M059J (cell line): ENCODE data around the gene FYCO1. TPM values are rescaled to one million over a fixed set of nuclear protein-coding genes. Genes with fewer than 3 reads are reported as not detected.
"Not testable (repeated sequence)": the region's sequence is repeated elsewhere in the genome, so short reads cannot be mapped to it uniquely, and the experiment has no call there.

Experiments used
- DNase-seq: peaks from one replicate; pipeline ENCODE4 v3.0.0-alpha.2; 2012; ENCODE audit warnings: low read depth
- total RNA-seq: library from RNA; depleted of rRNA; stranded (reverse); fragments of >200 nt; shearing (Covaris generic); gene quantifications from 2 replicates; pipeline ENCODE4 v1.2.3, GENCODE V29; 2014; rRNA removed

FYCO1 gene
- 3.8 and 7.8 TPM in 2 replicates for total RNA-seq

- DNase-seq, result peak; percentile 81
Measured at GRCh38 chr3:45995236-45996192, at the start of gene FYCO1. Gene FYCO1 (minus strand): TSS chr3:45995824. CDS start chr3:45984910, 10,914 bp downstream.

GRCh38 chr3:46038916-46039315 is 43.3 kb upstream of the FYCO1 start:
- no peak for DNase-seq

GRCh38 chr3:46038071-46038470 is 42.4 kb upstream of the FYCO1 start:
- not testable (repeated sequence) for DNase-seq

- DNase-seq, result no peak
Measured at GRCh38 chr3:46036191-46036590, 40.6 kb upstream of the FYCO1 start.

GRCh38 chr3:46031747-46032146 is 36.1 kb upstream of the FYCO1 start:
- DNase-seq, result no peak

GRCh38 chr3:46031269-46031668 is 35.6 kb upstream of the FYCO1 start:
- no peak for DNase-seq

GRCh38 chr3:46030626-46031025 is 35.0 kb upstream of the FYCO1 start:
- no peak for DNase-seq

- DNase-seq, result no peak
Measured at GRCh38 chr3:46029953-46030543, 34.4 kb upstream of the FYCO1 start.

- DNase-seq, result peak; percentile 18
Measured at GRCh38 chr3:46027736-46028397, 32.2 kb upstream of the FYCO1 start.

GRCh38 chr3:46027021-46027705 is 31.5 kb upstream of the FYCO1 start, which contains the start of gene XCR1:
Gene XCR1 (minus strand): TSS chr3:46027483. CDS start chr3:46021947, 5,536 bp downstream.
- no peak for DNase-seq

- no peak for DNase-seq
Measured at GRCh38 chr3:46025139-46025538, 29.5 kb upstream of the FYCO1 start.

- no peak for DNase-seq
Measured at GRCh38 chr3:46024131-46024530, 28.5 kb upstream of the FYCO1 start.

GRCh38 chr3:46022909-46023785 is 27.5 kb upstream of the FYCO1 start:
- no peak for DNase-seq

GRCh38 chr3:46021516-46021915 is 25.9 kb upstream of the FYCO1 start:
- DNase-seq, result no peak

GRCh38 chr3:46020766-46021510 is 25.3 kb upstream of the FYCO1 start:
- no peak for DNase-seq

- DNase-seq, result peak; percentile 38
Measured at GRCh38 chr3:46019707-46020106, 24.1 kb upstream of the FYCO1 start.

GRCh38 chr3:46017720-46018119 is 22.1 kb upstream of the FYCO1 start:
- peak; percentile 18 for DNase-seq

- DNase-seq, result no peak
Measured at GRCh38 chr3:46013316-46014094, 17.9 kb upstream of the FYCO1 start.

GRCh38 chr3:46012246-46012645 is 16.6 kb upstream of the FYCO1 start:
- no peak for DNase-seq
